Body of pancreas (tissue), 4 donors: ENCODE data around the gene AOC3. TPM values are rescaled to one million over a fixed set of nuclear protein-coding genes. Genes with fewer than 3 reads are reported as not detected.

Experiments
- ATAC-seq: fragments of 150-250 bp; one replicate; pipeline ENCODE4 v1.9.1; 2016
- DNase-seq, 4 donors: peaks; one replicate each; pipeline ENCODE4 v3.0.0-alpha.2; 2019
- H3K27ac ChIP-seq, 4 donors: fragments of 200-600 bp; sonication (generic); 1 replicate in 3 of 4; 2 replicates in 1 of 4; pipeline versions ENCODE4 v1.5.1 to v1.6.1; 2016 to 2019; ENCODE audit warnings: mild to moderate bottlenecking in 1 of 4, mixed read lengths in 1 of 4, moderate library complexity in 1 of 4
- H3K27me3 ChIP-seq, 2 donors: fragments of 200-600 bp; sonication (generic); one replicate each; pipeline ENCODE4 v1.6.0; 2016; ENCODE audit warnings: mild to moderate bottlenecking in 1 of 2
- H3K36me3 ChIP-seq, 2 donors: fragments of 200-600 bp; sonication (generic); replicated peaks in 1 of 2; 2 replicates each; pipeline ENCODE4 v1.5.1; 2016; ENCODE audit warnings: low read depth in 2 of 2; ENCODE audit not compliant: insufficient read depth in 1 of 2
- H3K4me1 ChIP-seq: fragments of 200-600 bp; sonication (generic); one replicate; pipeline ENCODE4 v1.6.0; 2016
- H3K4me3 ChIP-seq, 2 donors: fragments of 200-600 bp; sonication (generic); 1 replicate in 1 of 2; 2 replicates in 1 of 2; pipeline ENCODE4 v1.5.1; 2016 to 2019
- H3K9me3 ChIP-seq, 3 donors: fragments of 200-600 bp; sonication (generic); 1 replicate in 2 of 3; 2 replicates in 1 of 3; pipeline ENCODE4 v1.5.1; 2016
- POLR2A ChIP-seq, 3 donors: fragments of 450-650 bp; IDR thresholded peaks; one replicate each; pipeline ENCODE4 v1.6.1; 2016; ENCODE audit warnings: antibody characterized with exemption in 3 of 3, mild to moderate bottlenecking in 2 of 3
- WGBS, 2 donors: methylation state at CpG; one replicate each; pipeline ENCODE4 v1.1.5; 2017; 5-methylcytosine and 5-hydroxymethylcytosine counted together
- intact Hi-C: fragments of 100-400 bp; cut with DNase I; formaldehyde crosslinking; loops from one replicate; pipeline ENCODE4 v1.15.1; 2023
- total RNA-seq, 2 donors: library from RNA; depleted of rRNA; stranded (reverse); fragments of >200 nt; gene quantifications; one replicate each; pipeline ENCODE4 v1.1.0, GENCODE V29; 2016
- TF ChIP-seq, protein P1 (sequence below), 7 experiments: fragments of 450-650 bp in 4 of 7; fragments of 200-600 bp in 3 of 7; sonication (generic) in 3 of 7; IDR thresholded peaks; one replicate each; pipeline ENCODE4 v1.5.1; 2016 to 2019; ENCODE audit warnings: antibody characterized with exemption in 7 of 7

AOC3 gene, protein sequence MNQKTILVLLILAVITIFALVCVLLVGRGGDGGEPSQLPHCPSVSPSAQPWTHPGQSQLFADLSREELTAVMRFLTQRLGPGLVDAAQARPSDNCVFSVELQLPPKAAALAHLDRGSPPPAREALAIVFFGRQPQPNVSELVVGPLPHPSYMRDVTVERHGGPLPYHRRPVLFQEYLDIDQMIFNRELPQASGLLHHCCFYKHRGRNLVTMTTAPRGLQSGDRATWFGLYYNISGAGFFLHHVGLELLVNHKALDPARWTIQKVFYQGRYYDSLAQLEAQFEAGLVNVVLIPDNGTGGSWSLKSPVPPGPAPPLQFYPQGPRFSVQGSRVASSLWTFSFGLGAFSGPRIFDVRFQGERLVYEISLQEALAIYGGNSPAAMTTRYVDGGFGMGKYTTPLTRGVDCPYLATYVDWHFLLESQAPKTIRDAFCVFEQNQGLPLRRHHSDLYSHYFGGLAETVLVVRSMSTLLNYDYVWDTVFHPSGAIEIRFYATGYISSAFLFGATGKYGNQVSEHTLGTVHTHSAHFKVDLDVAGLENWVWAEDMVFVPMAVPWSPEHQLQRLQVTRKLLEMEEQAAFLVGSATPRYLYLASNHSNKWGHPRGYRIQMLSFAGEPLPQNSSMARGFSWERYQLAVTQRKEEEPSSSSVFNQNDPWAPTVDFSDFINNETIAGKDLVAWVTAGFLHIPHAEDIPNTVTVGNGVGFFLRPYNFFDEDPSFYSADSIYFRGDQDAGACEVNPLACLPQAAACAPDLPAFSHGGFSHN
- total RNA-seq = 10 to 100 TPM in 1 of 2 donors, 1 to 10 TPM in 1; 6.5 to 55.7 TPM

DNA sequence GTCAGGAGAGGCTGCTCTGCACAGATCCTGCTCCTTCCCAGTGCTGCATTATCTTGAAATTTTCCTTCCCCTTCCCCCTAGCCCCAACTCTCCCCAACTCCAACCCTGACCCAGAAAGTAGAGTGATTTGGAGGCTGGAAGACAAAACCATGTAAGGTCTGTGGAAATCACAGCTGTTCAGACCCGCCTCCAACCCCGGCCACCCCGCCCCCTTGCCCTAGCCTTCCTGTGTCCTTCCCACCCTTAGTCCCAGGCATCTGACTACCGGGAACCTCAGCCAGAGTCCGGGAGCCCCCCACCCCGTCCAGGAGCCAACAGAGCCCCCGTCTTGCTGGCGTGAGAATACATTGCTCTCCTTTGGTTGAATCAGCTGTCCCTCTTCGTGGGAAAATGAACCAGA lies at the start of gene AOC3:
TSS of gene AOC3 (plus strand) at position 246 of the 400 bp plus-strand sequence. CDS start at position 391, 145 bp downstream.
- intact Hi-C loops = no loop called here
- H3K36me3 ChIP-seq = no peaks in the 10 kb centered on the region
- peak; percentile 53 for ATAC-seq
- H3K27me3 ChIP-seq = no peaks in the 10 kb centered on the region
- no peak within 1 kb of the TSS for H3K27ac ChIP-seq
- DNase-seq = peak in 1 of 4 donors; percentile 26
- peaks cover 14% of the 10 kb centered on the region for H3K4me1 ChIP-seq
- TF ChIP-seq, protein P1, sequence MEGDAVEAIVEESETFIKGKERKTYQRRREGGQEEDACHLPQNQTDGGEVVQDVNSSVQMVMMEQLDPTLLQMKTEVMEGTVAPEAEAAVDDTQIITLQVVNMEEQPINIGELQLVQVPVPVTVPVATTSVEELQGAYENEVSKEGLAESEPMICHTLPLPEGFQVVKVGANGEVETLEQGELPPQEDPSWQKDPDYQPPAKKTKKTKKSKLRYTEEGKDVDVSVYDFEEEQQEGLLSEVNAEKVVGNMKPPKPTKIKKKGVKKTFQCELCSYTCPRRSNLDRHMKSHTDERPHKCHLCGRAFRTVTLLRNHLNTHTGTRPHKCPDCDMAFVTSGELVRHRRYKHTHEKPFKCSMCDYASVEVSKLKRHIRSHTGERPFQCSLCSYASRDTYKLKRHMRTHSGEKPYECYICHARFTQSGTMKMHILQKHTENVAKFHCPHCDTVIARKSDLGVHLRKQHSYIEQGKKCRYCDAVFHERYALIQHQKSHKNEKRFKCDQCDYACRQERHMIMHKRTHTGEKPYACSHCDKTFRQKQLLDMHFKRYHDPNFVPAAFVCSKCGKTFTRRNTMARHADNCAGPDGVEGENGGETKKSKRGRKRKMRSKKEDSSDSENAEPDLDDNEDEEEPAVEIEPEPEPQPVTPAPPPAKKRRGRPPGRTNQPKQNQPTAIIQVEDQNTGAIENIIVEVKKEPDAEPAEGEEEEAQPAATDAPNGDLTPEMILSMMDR (IDR thresholded peaks at IDR 0.05) = no peak
- no peak for TF ChIP-seq POLR2A (IDR thresholded peaks at IDR 0.05)
- no peak within 1 kb of the TSS for H3K4me3 ChIP-seq
- H3K9me3 ChIP-seq = no peaks in the 10 kb centered on the region
- 40 to 43% methylated on average over 5 to 9 of the region's 9 CpGs for WGBS, 2 donors

DNA sequence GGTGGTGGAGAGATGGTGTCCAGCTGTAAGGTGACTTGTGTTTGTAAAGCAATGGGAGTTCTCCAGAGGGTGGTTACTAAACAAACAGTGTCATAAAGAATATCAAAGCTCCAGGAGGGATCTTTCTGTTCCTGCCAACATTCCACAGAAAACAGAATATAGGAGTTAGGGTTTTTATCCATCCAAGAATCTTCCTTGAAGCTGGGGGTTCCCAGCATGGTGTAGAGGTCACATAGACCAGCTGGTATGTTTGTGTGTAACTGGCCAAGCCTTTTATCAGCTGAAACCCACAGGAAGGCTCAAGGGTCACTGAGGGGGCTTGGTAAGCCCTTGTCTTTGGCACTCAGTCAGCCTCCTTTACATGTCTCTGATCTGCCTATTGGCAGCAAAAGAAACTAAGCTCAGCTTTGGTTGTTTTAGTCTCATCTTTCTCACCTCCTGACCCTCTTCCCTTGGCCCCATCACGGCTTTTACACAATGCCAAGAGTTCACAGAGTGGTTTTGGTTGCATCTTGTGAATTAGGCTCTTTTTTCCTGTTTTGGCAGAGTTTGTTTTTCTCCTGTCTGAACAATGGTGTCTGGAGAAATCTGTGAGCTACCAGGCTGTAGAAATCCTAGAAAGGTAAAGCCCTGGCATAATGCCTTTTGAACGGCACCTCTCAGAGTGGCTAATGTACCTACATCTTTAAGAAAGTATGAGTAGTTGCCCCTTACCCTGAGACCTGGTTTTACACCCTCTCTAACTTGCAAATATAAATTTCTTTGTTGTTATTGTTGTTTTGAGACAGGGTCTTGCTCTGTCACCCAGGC lies 47.7 kb upstream of the AOC3 start:
- DNase-seq (no peak), ATAC-seq (no peak)
- WGBS, 2 donors = 50 to 53% methylated on average over 2 of the region's 2 CpGs
- H3K27ac ChIP-seq = peak overlapping the region; percentile 72 to 92 (median 92)
- H3K36me3 ChIP-seq = no peaks in the 10 kb centered on the region
- H3K4me1 ChIP-seq = peaks cover 47% of the 10 kb centered on the region
- H3K27me3 ChIP-seq = no peaks in the 10 kb centered on the region
- TF ChIP-seq POLR2A (IDR thresholded peaks at IDR 0.05) = no peak
- TF ChIP-seq, protein P1 (IDR thresholded peaks at IDR 0.05) = no peak
- H3K9me3 ChIP-seq = no peaks in the 10 kb centered on the region
- H3K4me3 ChIP-seq = no peak overlapping the region
- intact Hi-C loops = no loop called here

DNA sequence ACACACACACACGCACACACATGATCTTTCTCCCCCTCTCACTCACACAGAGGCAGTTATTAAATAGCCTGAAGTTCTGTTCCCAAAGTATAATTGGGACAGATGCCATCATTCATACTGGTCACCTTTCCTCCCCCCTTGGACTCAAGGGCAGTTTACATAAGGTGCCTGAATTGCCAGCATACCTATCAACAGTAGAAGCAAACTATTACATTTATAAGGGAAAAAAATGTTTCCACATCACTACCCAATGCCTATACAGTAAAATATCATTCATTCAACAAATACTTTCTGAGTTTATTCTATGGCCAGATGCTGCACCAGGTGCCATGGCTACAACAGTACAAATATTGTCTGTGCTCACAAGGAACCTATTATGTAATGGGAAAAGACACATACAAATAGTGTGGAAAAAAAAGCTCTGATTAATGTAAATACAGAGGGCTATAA lies 46.1 kb upstream of the AOC3 start:
- ATAC-seq (peak; percentile 91), DNase-seq (peak; percentile 52 to 79 (median 70))
- Histone ChIP-seq H3K4me1 (peaks cover 40% of the 10 kb centered on the region), H3K27ac (peak overlapping the region; percentile 72 to 92 (median 92)), H3K36me3 (no peaks in the 10 kb centered on the region), H3K9me3 (no peaks in the 10 kb centered on the region), H3K4me3 (no peak overlapping the region), H3K27me3 (no peaks in the 10 kb centered on the region)
- intact Hi-C loops = no loop called here
- 10 to 16% methylated on average over 1 of the region's 1 CpG for WGBS, 2 donors
- peak in 2 of 3 donors; percentile 36 to 37 for TF ChIP-seq POLR2A (IDR thresholded peaks at IDR 0.05)
- TF ChIP-seq, protein P1 (IDR thresholded peaks at IDR 0.05) = no peak

DNA sequence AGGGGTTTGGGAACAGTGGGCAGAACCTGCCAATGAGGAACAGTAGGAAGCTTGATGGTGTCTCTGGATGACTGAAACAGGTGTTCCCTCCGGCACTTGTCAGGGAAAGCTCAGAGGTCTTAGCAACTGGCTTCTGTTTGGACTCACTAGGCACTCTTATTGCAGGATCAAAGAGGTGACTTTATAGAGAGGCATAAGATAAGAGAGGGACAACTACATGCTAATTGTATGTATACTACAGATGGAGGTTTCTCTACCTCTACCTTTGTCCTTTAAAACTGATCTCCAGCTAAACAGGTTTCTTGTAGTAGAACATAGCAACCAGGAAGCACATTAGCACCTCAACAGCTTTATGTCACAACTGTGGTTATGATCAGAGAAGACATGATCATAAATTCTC lies 44.8 kb upstream of the AOC3 start:
- TF ChIP-seq, protein P1 (IDR thresholded peaks at IDR 0.05) = no peak
- TF ChIP-seq POLR2A (IDR thresholded peaks at IDR 0.05) = no peak
- H3K27ac ChIP-seq = peak overlapping the region in 3 of 4 donors; percentile 92

More for the DNA sequence above, 44.8 kb upstream of the AOC3 start:
- DNase-seq (no peak), ATAC-seq (no peak)
- H3K27me3 ChIP-seq = no peaks in the 10 kb centered on the region
- H3K4me1 ChIP-seq = peaks cover 40% of the 10 kb centered on the region
- peaks cover 0 to 7% of the 10 kb centered on the region in 2 donors for H3K36me3 ChIP-seq
- H3K9me3 ChIP-seq = no peaks in the 10 kb centered on the region
- no peak overlapping the region for H3K4me3 ChIP-seq
- WGBS, 2 donors = 47 to 68% methylated on average over 1 of the region's 1 CpG
- intact Hi-C loops = no loop called here
